ENCODE data around the gene IL23R. TPM values are rescaled to one million over a fixed set of nuclear protein-coding genes. Genes with fewer than 3 reads are reported as not detected.

IL23R gene
- polyA plus RNA-seq, 1 of the 3 experiments (the other 2 are of a cell fraction), result not detected

GRCh38 chr1:67217938-67218337 is 51.7 kb downstream of the IL23R start:
- WGBS (ENCODE audit: low lambda C conversion rate), result 80% methylated on average over 1 of the region's 1 CpG
- TF ChIP-seq NFIC (IDR thresholded peaks at IDR 0.05; ENCODE audit: borderline replicate concordance) (no peak), EP300 (IDR thresholded peaks at IDR 0.05; ENCODE audit: borderline replicate concordance in 1 of 2, low read depth in 1 of 2, low read length in 1 of 2) (no peak), RAD21 (IDR thresholded peaks at IDR 0.05; ENCODE audit: low read length) (no peak), PBX3 (IDR thresholded peaks at IDR 0.05) (no peak), TCF12 (IDR thresholded peaks at IDR 0.05) (no peak), JUND (IDR thresholded peaks at IDR 0.05) (no peak), POLR2AphosphoS5 (IDR thresholded peaks at IDR 0.05; ENCODE audit: low read depth, low read length) (no peak), RXRA (IDR thresholded peaks at IDR 0.05; ENCODE audit: borderline replicate concordance, low read depth) (no peak), NRF1 (IDR thresholded peaks at IDR 0.05; ENCODE audit: low read depth, low read length) (no peak)
- CTCF ChIA-PET, result interaction anchor here (2.2 kb wide), 1 partner anchor 283 kb away, joined by 11 read pairs; no protein-coding TSS in a partner anchor

GRCh38 chr1:67224856-67225255 is 58.6 kb downstream of the IL23R start:
- Histone ChIP-seq H3K36me3 (replicated peaks in 1 of 2; ENCODE audit: control insufficient read depth in 1 of 2, insufficient read depth in 2 of 2, low read length in 1 of 2) (no peaks in the 10 kb centered on the region), H3K79me2 (ENCODE audit: insufficient read depth) (no peaks in the 10 kb centered on the region), H4K20me1 (ENCODE audit: insufficient read depth) (no peaks in the 10 kb centered on the region), H3K27ac (ENCODE audit: low read depth in 2 of 2, low read length in 1 of 2) (no peak overlapping the region), H3K9ac (no peak overlapping the region), H3K4me3 (ENCODE audit: low read depth in 2 of 2, low read length in 1 of 2) (no peak overlapping the region), H3F3A (replicated peaks; ENCODE audit: insufficient read depth) (no peaks in the 10 kb centered on the region), H3K4me2 (no peak overlapping the region), H3K9me2 (no peaks in the 10 kb centered on the region), H2AFZ (ENCODE audit: low read depth) (no peak overlapping the region), H3K9me3 (no peaks in the 10 kb centered on the region), H3K27me3 (ENCODE audit: insufficient read depth) (no peaks in the 10 kb centered on the region), H3K4me1 (ENCODE audit: control insufficient read depth in 1 of 2, insufficient read depth in 2 of 2, low read depth in 1 of 2, low read length in 1 of 2) (no peaks in the 10 kb centered on the region)
- POLR2A ChIA-PET, result no interaction called here
- TF ChIP-seq POLR2AphosphoS5 (IDR thresholded peaks at IDR 0.05; ENCODE audit: low read depth, low read length), result no peak
- TF ChIP-seq RCOR1 (IDR thresholded peaks at IDR 0.05; ENCODE audit: low read length), result no peak
- no peak for TF ChIP-seq SIN3A (IDR thresholded peaks at IDR 0.05; ENCODE audit: borderline replicate concordance, low read depth, low read length)
- no peak for TF ChIP-seq TCF12 (IDR thresholded peaks at IDR 0.05)
- TF ChIP-seq FOSL2 (IDR thresholded peaks at IDR 0.05; ENCODE audit: borderline replicate concordance, low read depth), result no peak
- no peak for TF ChIP-seq CTCF (IDR thresholded peaks at IDR 0.05)
- no peak for TF ChIP-seq ZBTB33 (IDR thresholded peaks at IDR 0.05; ENCODE audit: borderline replicate concordance, low read depth)
- no peak for TF ChIP-seq NFIC (IDR thresholded peaks at IDR 0.05; ENCODE audit: borderline replicate concordance)
- DNase-seq, result no peak
- WGBS (ENCODE audit: low lambda C conversion rate), result 53% methylated on average over 2 of the region's 2 CpGs
- CTCF ChIA-PET, result interaction anchor here (0.6 to 2.9 kb wide), 5 partner anchors 9 to 1259 kb away, joined by 4 to 30 read pairs (median 4); no protein-coding TSS in a partner anchor

More at GRCh38 chr1:67217938-67218337, 51.7 kb downstream of the IL23R start:
- Histone ChIP-seq H3K27me3 (ENCODE audit: insufficient read depth) (no peaks in the 10 kb centered on the region), H3K79me2 (ENCODE audit: insufficient read depth) (no peaks in the 10 kb centered on the region), H3K9me3 (no peaks in the 10 kb centered on the region), H4K20me1 (ENCODE audit: insufficient read depth) (no peaks in the 10 kb centered on the region), H3K9ac (no peak overlapping the region), H2AFZ (ENCODE audit: low read depth) (no peak overlapping the region), H3K9me2 (no peaks in the 10 kb centered on the region), H3K4me3 (ENCODE audit: low read depth in 2 of 2, low read length in 1 of 2) (no peak overlapping the region), H3F3A (replicated peaks; ENCODE audit: insufficient read depth) (no peaks in the 10 kb centered on the region), H3K4me1 (ENCODE audit: control insufficient read depth in 1 of 2, insufficient read depth in 2 of 2, low read depth in 1 of 2, low read length in 1 of 2) (no peaks in the 10 kb centered on the region), H3K36me3 (replicated peaks in 1 of 2; ENCODE audit: control insufficient read depth in 1 of 2, insufficient read depth in 2 of 2, low read length in 1 of 2) (no peaks in the 10 kb centered on the region), H3K27ac (ENCODE audit: low read depth in 2 of 2, low read length in 1 of 2) (no peak overlapping the region), H3K4me2 (no peak overlapping the region)
- POLR2A ChIA-PET, result no interaction called here
- no peak for DNase-seq

Data from SK-N-SH (cell line).